NCI-H2196 treated with DMSO at 0.1 percent for 48 hours (cell line): ENCODE data around the gene CISH.

Experiments used
- DNase-seq: peaks from one replicate; lab custom pipeline; 2025; ENCODE audit not compliant: unreplicated experiment; lab: John Stamatoyannopoulos, UW

CISH gene

DNA sequence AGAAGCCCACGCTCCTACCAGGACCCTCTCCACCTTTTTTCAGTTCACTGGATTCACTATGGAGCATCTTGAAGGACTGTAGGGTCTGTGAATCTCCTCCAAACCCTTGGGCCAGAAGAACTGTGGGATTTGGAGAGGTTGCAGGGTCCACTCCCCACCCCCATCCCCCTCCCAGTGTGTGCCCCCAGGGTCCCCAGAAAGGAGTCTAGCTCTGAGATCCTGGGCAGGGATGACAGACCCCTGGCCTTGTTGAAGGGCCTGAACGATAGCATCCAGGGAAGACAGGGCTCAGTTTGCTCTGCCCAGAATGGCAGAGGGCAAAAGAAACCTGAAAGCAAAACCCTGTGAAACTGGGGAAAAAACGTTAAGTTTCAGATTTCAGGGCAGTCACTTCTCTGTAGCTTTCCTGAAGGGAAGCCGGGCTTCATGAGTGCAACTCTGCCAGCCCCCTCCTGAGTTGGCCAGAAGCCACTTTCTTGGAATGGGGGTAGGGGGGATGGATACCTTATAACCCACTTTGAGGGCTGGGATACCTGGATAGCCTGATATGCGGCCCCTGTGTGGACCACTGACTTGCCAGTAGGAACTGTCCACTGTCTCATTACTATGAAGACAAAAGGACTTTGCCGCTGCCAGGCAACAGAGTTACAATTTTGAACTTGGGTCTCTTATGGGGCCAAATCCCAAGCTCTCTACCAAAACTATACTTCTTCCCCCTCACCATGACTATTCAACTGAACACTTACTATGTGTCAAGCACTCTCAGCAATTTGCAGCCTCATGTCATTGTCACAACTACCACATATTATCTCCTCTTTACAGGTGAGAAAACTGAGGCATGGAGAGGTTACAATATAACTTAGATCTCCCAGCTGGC, 1.6 kb upstream of the CISH start:
- no peak for DNase-seq

DNA sequence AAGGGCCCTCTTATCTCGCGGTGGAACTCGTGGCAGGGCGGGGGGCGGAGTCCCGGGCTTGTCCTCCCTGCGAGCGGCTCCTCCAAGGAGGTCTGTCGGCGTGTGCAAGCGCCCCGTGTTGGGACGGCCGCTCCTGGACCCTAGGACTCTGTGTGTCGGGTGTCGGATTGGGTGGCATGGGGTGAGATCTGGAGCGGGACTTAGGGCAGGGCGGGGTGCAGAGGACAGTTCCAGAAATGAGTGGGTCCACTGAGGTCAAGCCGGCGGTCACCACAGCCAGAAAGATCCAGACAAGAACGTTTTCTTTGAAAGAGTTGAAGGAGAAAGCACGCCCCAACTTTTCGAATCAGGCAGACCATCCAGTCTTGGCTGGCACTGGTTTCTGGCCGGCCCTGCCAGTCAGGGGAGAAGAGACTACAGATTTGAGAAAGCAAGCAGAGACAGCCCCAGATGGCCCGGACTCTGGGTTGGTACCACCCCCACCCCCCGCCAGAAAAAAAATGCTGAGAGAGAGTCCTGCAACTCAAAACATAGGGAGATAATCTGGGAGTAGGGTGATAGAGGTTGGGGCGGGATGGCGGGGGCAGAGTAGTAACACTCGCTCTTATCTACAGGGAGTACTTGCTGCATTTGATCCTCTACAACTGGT, 784 bp upstream of the CISH start:
- DNase-seq: no peak

DNA sequence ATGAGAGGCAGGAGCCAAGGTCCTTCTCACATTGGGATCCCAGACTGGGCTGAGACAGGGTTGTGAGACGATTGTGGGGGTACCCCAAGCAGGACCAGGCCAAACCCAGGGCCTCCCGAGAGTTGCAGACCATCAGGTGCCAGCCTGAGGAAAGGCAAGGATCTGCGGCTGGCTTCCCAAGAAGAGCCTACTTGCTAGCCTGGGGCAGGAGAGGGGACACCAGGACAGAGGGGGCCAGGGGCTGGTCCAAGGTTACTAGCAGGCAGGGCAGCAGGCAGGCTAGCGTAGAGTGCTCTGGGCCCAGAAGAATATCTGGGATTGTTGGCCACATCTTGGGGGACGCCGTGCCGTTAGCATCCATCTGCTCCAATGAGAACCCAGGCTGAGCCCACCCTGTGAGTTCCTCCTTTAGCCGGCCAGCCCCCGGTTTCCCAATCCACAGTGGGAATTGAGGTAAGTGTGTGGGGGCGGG, 546 bp downstream of the CISH start:
- no peak for DNase-seq

DNA sequence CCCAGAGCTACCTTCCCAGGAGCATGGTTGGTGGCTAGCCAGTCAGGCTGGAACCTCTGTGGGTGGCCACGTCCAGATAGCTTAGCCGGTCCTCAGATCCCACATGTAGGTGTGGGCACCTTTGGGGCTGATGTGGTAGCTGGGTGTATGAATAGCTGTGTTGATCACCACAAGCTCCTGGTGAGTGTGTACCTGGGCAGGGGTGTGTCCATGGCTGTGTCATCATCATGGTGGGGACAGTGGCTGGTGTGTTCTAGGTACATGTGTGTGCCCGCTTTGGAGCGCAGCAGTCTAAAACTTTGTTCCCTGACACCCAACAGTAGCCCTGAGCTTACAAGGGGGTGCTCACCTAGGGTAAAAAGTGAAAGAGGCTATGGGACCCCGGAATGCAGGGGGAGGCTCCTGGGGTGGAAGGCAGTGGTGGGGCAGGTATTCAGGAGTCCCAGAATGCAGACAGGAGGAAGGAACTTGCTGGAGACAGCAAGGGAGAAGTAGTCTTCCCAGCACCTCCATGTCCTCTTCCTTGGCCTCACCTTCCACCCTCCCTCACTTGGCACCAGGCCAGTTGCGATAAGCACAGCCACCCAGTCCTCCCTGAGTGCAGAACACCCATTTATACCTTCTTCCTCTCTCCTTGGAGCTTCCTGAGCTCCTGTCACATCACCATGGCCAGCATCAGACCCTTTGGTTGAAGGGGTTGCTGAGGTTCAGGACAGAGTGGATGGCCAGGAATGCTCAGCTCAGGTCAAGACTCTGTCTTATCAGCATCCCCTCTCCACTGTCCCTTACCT, 1.2 kb downstream of the CISH start:
- DNase-seq: no peak

DNA sequence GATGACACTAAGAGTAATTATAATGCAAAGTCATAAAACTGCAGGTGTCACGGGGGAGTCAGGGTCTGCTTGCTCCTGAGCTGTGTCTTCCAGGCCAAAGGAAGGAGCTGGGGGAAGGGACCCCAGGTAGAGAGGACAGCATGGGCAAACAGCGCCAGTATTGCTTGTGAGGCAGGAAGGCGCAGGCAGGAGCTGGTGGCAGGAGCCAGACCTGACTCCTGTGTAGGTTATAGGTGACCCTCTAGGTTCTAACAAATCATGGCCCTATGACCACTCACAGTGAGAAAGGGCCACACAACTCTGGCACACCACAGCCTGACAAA, 1.9 kb downstream of the CISH start:
- DNase-seq: no peak

DNA sequence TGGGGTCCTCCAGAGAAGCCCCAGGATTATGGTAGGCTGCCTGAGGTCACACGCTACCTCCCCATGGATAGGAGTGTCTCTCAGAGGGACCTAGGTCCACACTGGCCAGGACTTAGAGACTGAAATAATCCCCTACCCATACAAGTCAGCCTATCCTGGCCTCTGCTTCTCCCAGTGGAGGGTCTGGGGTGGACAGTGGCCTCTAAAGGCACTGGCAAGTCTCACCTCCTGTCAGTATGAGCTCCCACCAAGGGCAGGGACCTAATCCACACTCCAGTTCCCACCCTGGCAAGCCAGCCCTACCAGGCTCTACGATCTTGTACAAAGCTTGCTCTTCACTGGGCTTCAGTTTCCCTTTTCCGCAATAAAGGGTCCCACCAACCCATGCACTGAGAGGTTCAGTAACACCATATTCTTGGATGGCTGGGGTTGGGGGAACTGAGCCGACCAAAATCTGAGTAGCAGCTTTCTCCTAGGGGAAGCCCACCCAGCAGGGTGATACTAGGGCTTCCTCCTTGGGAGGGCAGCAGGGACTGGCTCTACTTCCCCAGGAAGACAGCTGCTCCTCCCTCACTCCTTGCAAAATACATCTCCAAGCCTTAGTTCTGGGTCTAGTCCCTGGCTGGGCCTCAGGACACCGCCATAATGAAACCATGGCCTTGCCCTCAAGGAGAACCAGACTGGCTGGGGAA, 2.4 kb downstream of the CISH start:
- DNase-seq: no peak

DNA sequence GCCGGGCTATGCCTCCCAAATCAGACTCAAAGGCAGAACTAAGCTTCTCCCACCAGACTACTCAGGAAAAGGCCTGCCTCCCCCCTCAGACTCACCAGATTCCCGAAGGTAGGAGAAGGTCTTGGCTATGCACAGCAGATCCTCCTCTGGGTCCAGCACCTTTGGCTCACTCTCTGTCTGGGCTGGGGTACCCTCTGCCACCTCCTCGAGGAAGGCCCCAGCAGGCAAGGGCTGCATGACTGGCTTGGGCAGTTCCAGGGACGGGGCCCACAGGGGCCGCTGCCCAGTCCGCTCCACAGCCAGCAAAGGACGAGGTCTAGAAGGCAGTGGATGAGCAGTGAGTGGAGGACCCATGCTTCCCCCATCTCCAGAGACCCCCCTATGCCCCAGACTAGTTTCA, 3.3 kb downstream of the CISH start:
- no peak for DNase-seq

DNA sequence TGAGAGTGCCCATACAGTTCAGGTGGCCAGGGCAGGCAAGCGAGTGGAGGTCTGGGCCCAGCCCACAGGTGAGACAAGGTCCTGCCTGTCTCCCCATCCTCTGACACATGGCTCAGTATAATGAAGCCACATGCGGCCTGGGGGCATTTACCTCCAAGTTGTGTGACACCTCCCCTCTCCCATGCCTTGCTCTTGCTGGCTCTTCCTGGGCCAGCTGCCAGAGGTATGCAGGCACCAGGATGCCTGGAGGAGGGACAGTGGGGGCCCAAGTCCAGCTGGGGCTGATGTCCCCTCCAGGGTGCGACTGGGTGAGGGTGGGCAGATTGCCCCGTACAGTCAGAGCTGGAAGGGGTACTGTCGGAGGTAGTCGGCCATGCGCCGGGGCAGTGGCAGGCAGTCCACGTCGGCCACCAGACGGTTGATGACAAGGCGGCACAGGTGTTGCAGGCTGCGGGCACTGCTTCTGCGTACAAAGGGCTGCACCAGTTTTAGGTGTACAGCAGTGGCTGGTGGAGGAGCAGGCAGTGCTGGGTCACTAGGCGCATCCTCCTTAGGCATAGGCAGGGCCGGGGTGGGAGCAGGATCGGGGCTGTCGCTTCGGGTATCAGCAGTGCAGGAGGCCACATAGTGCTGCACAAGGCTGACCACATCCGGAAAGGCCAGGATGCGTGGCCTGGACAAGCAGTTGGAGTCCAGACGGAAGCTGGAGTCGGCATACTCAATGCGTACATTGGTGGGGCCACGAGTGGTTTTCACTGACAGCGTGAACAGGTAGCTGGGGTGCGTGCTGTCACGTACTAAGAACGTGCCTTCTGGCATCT, 4.1 kb downstream of the CISH start:
- DNase-seq: no peak

DNA sequence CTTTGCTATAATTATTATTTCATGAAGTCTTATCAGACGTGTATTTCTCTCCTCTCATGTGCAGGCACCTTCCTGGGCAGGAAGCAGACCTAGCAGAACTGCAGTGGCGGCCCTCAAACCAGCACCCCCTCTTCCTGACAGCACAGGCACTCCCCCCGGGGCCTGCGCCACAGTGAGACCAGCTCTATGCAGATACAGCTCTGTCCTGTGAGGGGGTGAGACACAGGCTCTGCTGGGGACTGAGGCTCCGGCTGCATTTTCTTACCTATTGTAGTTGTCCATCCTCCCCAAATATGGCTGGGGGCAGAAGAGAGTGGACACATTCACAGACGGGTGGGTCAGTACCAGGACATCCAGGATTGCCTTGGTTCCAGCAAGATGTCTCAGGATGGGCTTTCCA, 5.0 kb downstream of the CISH start:
- DNase-seq: no peak

DNA sequence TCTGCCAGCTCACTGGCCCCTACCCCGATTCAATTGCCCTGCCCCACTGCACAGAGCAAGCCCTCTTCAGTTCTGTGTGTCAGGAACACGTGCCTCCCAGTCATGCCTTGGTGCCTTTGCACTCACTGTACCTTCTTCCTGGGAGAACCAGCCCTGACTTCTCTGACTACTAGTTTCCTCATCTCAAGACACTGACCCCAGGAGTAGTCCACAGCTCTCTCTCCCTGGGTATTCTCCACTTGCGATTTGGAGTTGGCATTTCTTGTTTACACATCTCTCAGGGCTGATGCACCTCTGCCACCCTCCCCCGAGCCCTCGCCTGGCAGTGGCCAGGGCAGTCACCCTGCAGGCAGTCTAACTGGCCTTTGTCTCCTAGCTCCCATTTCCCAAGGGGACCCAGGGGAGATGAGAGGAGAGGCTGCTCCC, 5.7 kb downstream of the CISH start:
- DNase-seq: no peak

DNA sequence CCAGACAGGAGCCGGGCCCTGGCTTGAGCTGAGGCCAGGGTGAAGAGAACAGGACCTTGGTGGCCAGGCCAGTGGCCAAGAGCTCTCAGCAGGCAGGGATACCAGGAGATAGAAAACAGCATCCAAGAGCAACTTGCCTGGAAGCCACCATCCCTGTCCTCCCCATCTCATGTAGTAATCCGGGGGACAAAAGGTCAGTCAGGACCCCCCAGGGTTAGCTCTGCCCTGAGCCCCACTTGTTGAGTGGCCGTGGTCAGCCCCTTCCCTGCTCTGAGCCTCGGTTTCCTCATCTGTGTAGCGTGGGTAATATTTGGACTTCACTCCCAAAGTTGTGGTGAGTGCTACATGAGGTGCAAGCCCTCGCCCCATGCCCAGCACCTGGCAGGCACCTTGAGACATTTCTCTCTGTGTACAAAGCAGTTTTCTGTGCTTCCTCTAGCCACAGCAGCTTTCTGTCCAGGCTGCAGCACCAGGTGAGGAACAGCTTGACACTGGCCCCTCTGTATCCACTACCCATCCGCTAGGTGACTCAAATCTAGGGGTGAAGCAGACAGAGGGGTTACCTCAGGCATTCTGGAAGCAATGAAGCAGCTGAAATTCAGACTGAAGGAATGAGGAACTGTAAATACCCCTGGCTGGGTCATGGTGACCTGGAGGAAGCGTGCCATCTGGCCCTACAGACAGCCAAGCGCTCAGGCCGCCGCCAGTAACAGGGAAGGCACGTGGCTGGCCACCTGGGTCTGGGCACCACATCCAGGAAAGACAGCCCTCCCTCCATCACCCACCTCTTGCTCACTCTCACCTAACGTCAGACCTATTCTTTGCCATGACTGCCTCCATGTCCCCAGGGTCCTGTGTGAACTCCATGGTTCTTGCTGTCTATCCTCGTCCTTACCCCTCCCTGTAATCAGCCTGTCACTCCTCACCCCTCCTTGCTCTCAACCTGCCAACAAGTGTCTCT, 6.7 kb downstream of the CISH start:
- DNase-seq: no peak

DNA sequence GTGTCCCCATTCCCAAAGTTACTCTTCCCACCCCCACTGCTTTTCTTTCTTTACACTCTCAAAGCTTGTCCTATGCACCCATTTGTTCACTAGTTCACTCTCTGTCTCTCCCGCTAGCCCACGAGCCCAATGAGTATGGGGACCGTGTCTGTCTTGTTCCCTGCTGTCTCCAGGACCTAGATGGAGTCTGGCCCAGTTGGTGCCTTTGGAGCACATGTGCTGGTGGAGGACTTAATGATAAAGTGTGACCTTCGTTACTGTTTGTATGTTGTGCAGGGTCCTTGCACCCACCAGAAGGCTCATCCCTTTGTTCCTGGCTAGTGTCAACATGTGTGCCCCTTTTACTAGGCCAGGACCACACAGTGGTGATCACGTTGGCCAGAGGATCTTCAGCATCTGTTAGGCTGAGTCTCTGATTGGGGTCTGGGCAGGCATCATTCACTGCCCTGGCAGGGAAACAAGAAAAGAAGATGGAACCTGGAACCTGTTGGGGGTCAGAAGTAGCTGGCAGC, 7.4 kb downstream of the CISH start:
- no peak for DNase-seq

DNA sequence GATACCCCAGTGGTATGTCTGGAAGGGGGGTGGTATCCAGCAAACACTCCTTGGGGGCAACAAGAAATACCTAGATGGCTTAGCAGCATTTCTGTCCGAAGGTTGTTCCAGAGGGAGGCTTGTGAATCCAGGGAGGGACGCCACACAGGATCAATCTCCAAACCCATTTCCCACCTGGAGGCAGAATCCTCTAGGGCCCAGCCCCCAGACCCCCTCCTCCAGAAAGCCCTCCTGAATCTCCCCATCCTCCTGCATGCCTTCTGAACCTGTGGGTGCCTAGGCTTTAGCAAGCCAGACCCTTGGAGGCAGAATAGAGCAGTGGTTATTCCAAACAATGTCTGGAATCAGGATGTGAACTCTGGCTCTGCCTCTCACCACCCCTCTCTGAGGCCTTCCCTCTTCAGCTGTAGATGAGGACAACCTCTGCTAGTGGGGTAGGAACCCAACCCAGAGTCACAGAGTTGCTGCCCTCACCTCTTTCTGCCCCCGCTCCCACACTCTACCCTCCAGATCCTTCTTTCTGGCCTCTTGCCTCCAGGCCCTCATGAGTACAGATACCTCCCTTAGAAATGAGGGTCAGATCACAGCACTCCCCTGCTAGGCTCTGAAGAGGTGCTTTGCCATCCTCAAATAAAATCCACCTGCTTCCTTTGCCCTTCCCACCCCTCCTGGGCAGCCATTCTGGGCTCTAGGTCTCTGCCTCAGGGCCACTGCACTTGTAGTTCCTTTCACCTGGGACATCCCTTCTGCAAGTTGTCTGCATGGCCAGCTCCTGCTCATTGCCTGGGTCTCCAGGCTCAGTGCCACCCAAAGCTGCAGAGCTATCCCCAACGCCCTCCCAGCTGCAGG, 8.1 kb downstream of the CISH start:
- DNase-seq: no peak

DNA sequence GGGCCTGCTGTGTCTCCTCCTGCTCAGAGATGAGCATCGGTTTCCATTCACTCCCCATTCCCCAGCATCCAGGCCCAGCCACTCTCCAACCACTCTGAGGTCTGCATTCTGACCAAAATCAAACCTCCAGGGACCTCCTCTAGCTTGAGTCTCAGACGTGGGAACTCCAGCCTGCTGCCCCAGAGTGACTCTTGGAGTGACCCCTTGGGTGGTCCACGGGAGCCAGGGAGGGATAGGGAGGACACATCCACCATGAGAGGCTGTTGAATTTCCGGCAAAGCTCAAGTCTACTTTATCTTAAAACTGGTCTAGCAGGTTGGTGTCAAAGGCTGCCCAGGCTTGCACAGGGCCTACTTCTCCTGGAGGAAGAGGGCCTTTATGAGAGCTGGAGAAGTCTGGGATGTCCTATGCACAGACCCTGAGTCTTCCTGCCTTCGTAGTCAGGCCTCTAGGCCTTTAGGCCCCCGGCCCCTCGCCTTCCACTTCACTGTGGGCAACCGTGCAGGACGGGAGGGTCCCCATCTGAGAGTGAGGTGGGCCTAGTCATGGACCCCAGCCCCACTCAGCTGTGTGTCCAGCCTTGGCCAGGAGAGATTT, 8.9 kb downstream of the CISH start:
- DNase-seq: no peak

DNA sequence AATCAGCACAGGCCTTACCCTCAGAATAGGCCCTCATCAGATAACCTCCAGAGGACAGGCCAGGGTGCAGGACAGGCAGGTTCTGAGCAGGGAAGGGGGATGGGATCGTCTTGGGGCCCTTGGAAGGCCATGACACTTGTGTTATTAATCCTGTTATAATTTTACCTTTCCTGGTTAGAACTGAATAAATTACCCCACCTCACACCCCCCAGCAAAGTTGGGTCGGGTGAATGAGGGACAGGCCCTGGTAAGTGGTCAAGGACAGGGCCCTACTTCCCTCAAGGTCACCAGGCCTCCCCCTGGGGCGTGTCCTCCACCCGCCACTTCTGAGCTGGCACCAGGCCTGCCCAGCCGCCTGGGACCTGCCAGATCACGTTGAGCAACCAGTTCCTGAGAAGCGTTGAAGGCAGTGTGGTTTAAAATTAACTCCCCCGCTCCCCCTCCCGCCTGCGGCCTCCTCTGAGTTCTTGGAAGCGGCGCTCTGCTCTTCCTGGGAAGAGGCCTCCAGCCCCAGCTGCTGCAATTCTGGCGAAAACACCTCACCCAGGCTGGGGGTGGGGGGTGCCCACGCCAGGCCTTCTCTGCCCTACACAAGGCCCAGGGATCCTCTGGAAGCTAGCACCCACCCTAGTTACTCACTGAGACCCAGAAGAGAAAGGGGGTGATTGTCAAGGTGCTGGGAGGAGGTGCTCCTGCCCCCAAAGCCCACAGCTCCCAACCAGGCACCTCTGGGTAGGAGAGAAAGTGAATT, 10.6 kb downstream of the CISH start:
- peak; percentile 55 for DNase-seq

DNA sequence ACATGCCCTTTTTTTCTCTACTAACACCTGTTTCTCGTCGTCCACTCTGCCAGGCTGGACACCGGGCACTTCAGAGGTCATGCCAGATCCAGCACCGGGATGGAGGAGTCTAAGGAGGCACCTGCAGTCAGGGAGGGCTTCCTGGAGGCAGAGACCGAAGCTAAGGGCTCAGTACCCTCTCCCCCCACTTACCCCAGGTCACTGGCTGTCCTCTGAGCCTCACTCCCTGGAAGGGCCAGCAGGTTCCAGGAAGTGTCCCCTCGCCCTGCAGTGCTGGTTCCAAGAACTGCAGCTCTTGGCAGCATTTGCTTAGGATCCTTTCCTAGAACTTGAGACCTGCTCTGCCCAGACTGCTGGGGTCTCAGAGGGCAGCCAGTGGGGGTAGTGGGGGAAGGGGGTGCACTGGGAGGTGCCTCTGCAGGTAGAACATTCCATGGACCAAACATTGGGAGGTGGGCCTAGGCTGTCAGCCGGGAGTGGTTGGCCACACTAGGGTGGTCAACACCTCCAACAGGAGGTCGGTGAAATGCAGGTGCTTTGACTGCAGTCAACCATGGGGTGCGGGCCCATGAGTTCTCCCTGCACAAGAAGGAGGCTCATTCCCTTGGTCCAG, 11.3 kb downstream of the CISH start:
- DNase-seq: no peak

DNA sequence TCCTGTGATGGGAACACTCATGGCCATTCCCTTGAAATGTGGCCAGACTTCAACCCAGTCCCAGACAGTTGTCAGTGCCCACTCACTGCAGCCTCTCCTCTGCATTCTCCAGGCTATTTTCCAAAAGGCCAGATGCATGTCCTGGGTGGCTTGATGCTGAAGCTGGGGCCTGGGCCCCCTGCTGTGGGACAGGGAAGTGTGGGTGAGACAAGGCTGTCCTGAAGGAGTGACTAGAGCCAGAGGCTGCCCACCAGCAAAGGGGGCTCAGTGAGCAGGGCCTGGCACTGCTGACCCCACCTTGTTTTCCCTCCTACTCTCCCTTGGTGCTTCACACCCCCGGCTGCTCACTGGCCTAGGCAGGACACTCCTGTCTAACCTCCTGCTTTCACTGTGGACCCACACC, 11.9 kb downstream of the CISH start:
- DNase-seq: no peak
